ENCODE measurements around the gene VN1R5.

Gene VN1R5

DNA sequence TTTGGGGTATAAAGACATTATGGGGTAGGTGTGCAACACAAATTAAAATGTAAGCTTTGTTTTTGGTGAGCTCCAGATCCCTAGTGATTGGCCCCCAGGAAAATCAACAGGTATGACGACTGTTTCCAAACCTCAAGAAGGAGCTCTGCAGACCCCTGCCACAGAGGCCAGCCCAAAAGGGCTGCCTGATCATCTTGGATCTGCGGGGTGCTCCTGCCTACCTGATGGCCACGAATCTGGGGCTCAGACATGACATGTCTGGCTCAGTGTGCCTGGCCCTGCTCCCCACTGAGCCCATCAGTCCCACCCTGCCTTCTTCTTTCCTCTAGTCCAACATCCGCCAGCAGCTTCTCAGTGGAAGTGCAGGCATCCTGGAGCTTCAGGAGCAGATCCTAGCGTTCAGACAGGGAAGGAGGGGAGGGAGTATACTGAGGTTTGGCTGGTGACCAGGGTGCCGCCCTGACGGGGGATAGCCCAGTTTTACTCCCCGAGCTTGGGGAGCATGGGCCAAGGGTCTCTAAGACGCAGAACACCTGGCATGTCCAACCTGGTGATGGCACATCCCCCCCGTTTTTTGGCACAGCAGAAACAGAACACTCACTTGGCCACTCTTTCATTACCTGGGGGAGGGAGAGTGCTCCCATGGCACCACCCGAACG lies 44.0 kb downstream of the VN1R5 start:
- H3K4me1 ChIP-seq (ENCODE audit: control insufficient read depth, low read length) = no peaks in the 10 kb centered on the region
- no peak overlapping the region for H3K27ac ChIP-seq (ENCODE audit: low read depth, low read length)
- H3K79me2 ChIP-seq (ENCODE audit: control insufficient read depth, low read length) = no peaks in the 10 kb centered on the region
- TF ChIP-seq EZH2phosphoT487 (IDR thresholded peaks at IDR 0.05; ENCODE audit: borderline replicate concordance, low read length) = no peak
- TF ChIP-seq, protein P1, sequence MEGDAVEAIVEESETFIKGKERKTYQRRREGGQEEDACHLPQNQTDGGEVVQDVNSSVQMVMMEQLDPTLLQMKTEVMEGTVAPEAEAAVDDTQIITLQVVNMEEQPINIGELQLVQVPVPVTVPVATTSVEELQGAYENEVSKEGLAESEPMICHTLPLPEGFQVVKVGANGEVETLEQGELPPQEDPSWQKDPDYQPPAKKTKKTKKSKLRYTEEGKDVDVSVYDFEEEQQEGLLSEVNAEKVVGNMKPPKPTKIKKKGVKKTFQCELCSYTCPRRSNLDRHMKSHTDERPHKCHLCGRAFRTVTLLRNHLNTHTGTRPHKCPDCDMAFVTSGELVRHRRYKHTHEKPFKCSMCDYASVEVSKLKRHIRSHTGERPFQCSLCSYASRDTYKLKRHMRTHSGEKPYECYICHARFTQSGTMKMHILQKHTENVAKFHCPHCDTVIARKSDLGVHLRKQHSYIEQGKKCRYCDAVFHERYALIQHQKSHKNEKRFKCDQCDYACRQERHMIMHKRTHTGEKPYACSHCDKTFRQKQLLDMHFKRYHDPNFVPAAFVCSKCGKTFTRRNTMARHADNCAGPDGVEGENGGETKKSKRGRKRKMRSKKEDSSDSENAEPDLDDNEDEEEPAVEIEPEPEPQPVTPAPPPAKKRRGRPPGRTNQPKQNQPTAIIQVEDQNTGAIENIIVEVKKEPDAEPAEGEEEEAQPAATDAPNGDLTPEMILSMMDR (IDR thresholded peaks at IDR 0.05; ENCODE audit: low read depth, low read length, poor library complexity, severe bottlenecking) = no peak
- H3K4me3 ChIP-seq (ENCODE audit: low read length) = no peak overlapping the region
- H3F3A ChIP-seq (ENCODE audit: control insufficient read depth, insufficient read depth) = no peaks in the 10 kb centered on the region
- no peak overlapping the region for H3K4me2 ChIP-seq (ENCODE audit: low read length)
- H4K20me1 ChIP-seq (ENCODE audit: control insufficient read depth, insufficient read depth, low read depth, low read length) = no peaks in the 10 kb centered on the region
- H3K36me3 ChIP-seq (ENCODE audit: control insufficient read depth, low read length) = peaks cover 14% of the 10 kb centered on the region; the same call in 1 of the 2 replicates
- no peaks in the 10 kb centered on the region for H3K9me2 ChIP-seq (replicated peaks; ENCODE audit: control insufficient read depth, low read length)
- H3K27me3 ChIP-seq (ENCODE audit: control insufficient read depth, low read length) = no peaks in the 10 kb centered on the region
- no peaks in the 10 kb centered on the region for H3K9me3 ChIP-seq (ENCODE audit: control insufficient read depth, insufficient read depth, low read length)

GRCh38 chr1:247300491-247301175 lies 44.8 kb downstream of the VN1R5 start:
- H3K4me3 ChIP-seq (ENCODE audit: low read length) = no peak overlapping the region
- H4K20me1 ChIP-seq (ENCODE audit: control insufficient read depth, insufficient read depth, low read depth, low read length) = no peaks in the 10 kb centered on the region
- H3K4me2 ChIP-seq (ENCODE audit: low read length) = no peak overlapping the region
- H3K9me2 ChIP-seq (replicated peaks; ENCODE audit: control insufficient read depth, low read length) = no peaks in the 10 kb centered on the region
- H3K36me3 ChIP-seq (ENCODE audit: control insufficient read depth, low read length) = peaks cover 15% of the 10 kb centered on the region; the same call in 1 of the 2 replicates
- H3F3A ChIP-seq (ENCODE audit: control insufficient read depth, insufficient read depth) = no peaks in the 10 kb centered on the region
- no peaks in the 10 kb centered on the region for H3K27me3 ChIP-seq (ENCODE audit: control insufficient read depth, low read length)
- no peak overlapping the region for H3K27ac ChIP-seq (ENCODE audit: low read depth, low read length)
- H3K4me1 ChIP-seq (ENCODE audit: control insufficient read depth, low read length) = no peaks in the 10 kb centered on the region
- no peaks in the 10 kb centered on the region for H3K9me3 ChIP-seq (ENCODE audit: control insufficient read depth, insufficient read depth, low read length)
- no peaks in the 10 kb centered on the region for H3K79me2 ChIP-seq (ENCODE audit: control insufficient read depth, low read length)
- no peak for TF ChIP-seq EZH2phosphoT487 (IDR thresholded peaks at IDR 0.05; ENCODE audit: borderline replicate concordance, low read length)
- TF ChIP-seq, protein P1 (IDR thresholded peaks at IDR 0.05; ENCODE audit: low read depth, low read length, poor library complexity, severe bottlenecking) = no peak

DNA sequence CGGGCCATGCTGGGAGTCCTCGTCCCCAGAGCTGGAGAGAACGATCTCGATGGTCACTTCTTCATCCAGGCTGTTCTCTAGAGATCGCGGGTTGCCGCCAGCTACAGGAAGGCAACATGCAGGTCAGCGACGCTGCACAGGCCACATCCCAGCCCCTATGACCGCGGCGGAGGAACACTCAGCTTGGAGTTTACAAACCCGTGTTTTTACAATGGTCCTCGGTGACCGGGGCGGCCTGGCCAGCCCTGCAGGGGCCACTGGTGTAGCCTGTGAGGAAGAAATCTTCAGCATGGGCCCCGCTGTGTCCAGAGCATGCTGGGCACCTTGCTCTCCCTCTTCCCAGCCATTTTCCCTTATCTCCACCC lies 45.3 kb downstream of the VN1R5 start:
- no peak overlapping the region for H3K4me3 ChIP-seq (ENCODE audit: low read length)
- peaks cover 15% of the 10 kb centered on the region; the same call in 1 of the 2 replicates for H3K36me3 ChIP-seq (ENCODE audit: control insufficient read depth, low read length)

More for the DNA sequence above, 45.3 kb downstream of the VN1R5 start:
- TF ChIP-seq EZH2phosphoT487 (IDR thresholded peaks at IDR 0.05; ENCODE audit: borderline replicate concordance, low read length) = no peak
- TF ChIP-seq, protein P1 (IDR thresholded peaks at IDR 0.05; ENCODE audit: low read depth, low read length, poor library complexity, severe bottlenecking) = no peak
- Histone ChIP-seq H3F3A (ENCODE audit: control insufficient read depth, insufficient read depth) (no peaks in the 10 kb centered on the region), H3K27ac (ENCODE audit: low read depth, low read length) (no peak overlapping the region), H3K79me2 (ENCODE audit: control insufficient read depth, low read length) (no peaks in the 10 kb centered on the region), H3K4me2 (ENCODE audit: low read length) (no peak overlapping the region), H3K9me2 (replicated peaks; ENCODE audit: control insufficient read depth, low read length) (no peaks in the 10 kb centered on the region), H4K20me1 (ENCODE audit: control insufficient read depth, insufficient read depth, low read depth, low read length) (no peaks in the 10 kb centered on the region), H3K4me1 (ENCODE audit: control insufficient read depth, low read length) (no peaks in the 10 kb centered on the region), H3K27me3 (ENCODE audit: control insufficient read depth, low read length) (no peaks in the 10 kb centered on the region), H3K9me3 (ENCODE audit: control insufficient read depth, insufficient read depth, low read length) (no peaks in the 10 kb centered on the region)
